K562 (cell line): Measurements from ENCODE around the gene PICK1. TPM values are rescaled to one million over a fixed set of nuclear protein-coding genes. Genes with fewer than 3 reads are reported as not detected.

ENCODE experiments used
- AFF4 ChIP-seq: sonication (generic); formaldehyde crosslinking; IDR thresholded peaks from 2 replicates; pipeline ENCODE4 v1.8.0; 2023; ENCODE audit warnings: mild to moderate bottlenecking, missing genetic modification reagents
- CTCF ChIP-seq, 3 experiments: IDR thresholded peaks in 2 of 3; conservative IDR thresholded peaks in 1 of 3; 2 replicates each; pipeline ENCODE4 v1.5.1; 2011 to 2012; ENCODE audit warnings: low read length in 3 of 3, mild to moderate bottlenecking in 3 of 3, control low read depth in 2 of 3, improper control_type of control experiment in 1 of 3, inconsistent platforms in 1 of 3, low read depth in 1 of 3, mixed read lengths in 1 of 3, moderate library complexity in 1 of 3; ENCODE audit not compliant: insufficient read depth in 2 of 3
- GMEB1 ChIP-seq: fragments of 250-450 bp; sonication (Bioruptor Pico); IDR thresholded peaks from 2 replicates; pipeline ENCODE4 v1.4.0; 2020; ENCODE audit warnings: mild to moderate bottlenecking
- GTF2B ChIP-seq: IDR thresholded peaks from 2 replicates; pipeline ENCODE4 v1.6.1; 2011; ENCODE audit not compliant: insufficient read length; ENCODE audit errors: extremely low read depth
- HEY1 ChIP-seq: fragments of 250-450 bp; sonication (Bioruptor Pico); IDR thresholded peaks from 2 replicates; pipeline ENCODE4 v1.5.0; 2020; ENCODE audit warnings: mild to moderate bottlenecking, moderate library complexity, borderline replicate concordance
- KDM1A ChIP-seq, 2 experiments: fragments of 450-650 bp; IDR thresholded peaks; 2 replicates each; pipeline ENCODE4 v1.6.1; 2016; ENCODE audit warnings: mild to moderate bottlenecking in 2 of 2
- NR1H2 ChIP-seq: sonication (generic); formaldehyde crosslinking; IDR thresholded peaks from 2 replicates; pipeline ENCODE4 v1.4.0; 2020; ENCODE audit warnings: mild to moderate bottlenecking, missing genetic modification reagents
- RUNX1 ChIP-seq: sonication (generic); IDR thresholded peaks from 2 replicates; pipeline ENCODE4 v1.6.1; 2016; ENCODE audit warnings: antibody characterized with exemption, low read depth
- SIN3A ChIP-seq, 2 experiments: fragments of 150-350 bp in 1 of 2; IDR thresholded peaks; 2 replicates each; pipeline ENCODE4 v1.6.1; 2011 to 2016; ENCODE audit warnings: borderline replicate concordance in 2 of 2, low read depth in 2 of 2, low read length in 2 of 2, mild to moderate bottlenecking in 2 of 2, moderate library complexity in 2 of 2; ENCODE audit not compliant: control insufficient read depth in 1 of 2
- SMC3 ChIP-seq: conservative IDR thresholded peaks from 2 replicates; pipeline ENCODE4 v1.6.1; 2011; ENCODE audit warnings: low read depth, low read length, improper control_type of control experiment; ENCODE audit not compliant: insufficient read depth
- XRCC5 ChIP-seq: fragments of 200-400 bp; formaldehyde crosslinking; IDR thresholded peaks from 2 replicates; pipeline ENCODE4 v1.6.1; 2017; ENCODE audit warnings: low read depth, mild to moderate bottlenecking, low read length
- ZBTB26 ChIP-seq: fragments of 450-650 bp; formaldehyde crosslinking; IDR thresholded peaks from 2 replicates; pipeline ENCODE4 v1.4.0; 2022; ENCODE audit warnings: missing genetic modification characterization
- ZBTB7A ChIP-seq: IDR thresholded peaks from 2 replicates; pipeline ENCODE4 v1.6.1; 2011; ENCODE audit warnings: low read depth, mild to moderate bottlenecking, low read length, moderate library complexity, borderline replicate concordance; ENCODE audit not compliant: control insufficient read depth
- ZBTB9 ChIP-seq: fragments of 450-650 bp; formaldehyde crosslinking; IDR thresholded peaks from 2 replicates; pipeline ENCODE4 v1.4.0; 2020; ENCODE audit warnings: mild to moderate bottlenecking, moderate library complexity
- polyA plus RNA-seq, 8 experiments: library from polyadenylated mRNA; depleted of rRNA in 4 of 8; stranded (reverse) in 5 of 8; unstranded in 3 of 8; fragments of >200 nt; fragmentation: Nextera tagmentation in 2 of 8; fragmentation: Illumina TruSeq in 1 of 8; extraction: Ambion mirVana in 2 of 8; extraction: Trizol in 1 of 8; gene quantifications; 2 replicates each; pipeline versions ENCODE4 v1.2.1 to v1.2.3, GENCODE V29; 2011 to 2014; ENCODE audit warnings: inconsistent platforms in 1 of 8, missing spikeins in 1 of 8
- total RNA-seq, 7 experiments: library from RNA; depleted of rRNA in 6 of 7; stranded (reverse); fragments of >200 nt in 6 of 7; fragmentation: Illumina TruSeq in 2 of 7; extraction: Trizol in 2 of 7; gene quantifications; 2 replicates each; pipeline versions ENCODE4 v1.2.1 to v1.2.3, GENCODE V29; 2011 to 2021; ENCODE audit warnings: low replicate concordance in 1 of 7

Gene PICK1
- total and polyA plus RNA-seq, 9 of the 15 experiments (the other 6 are each of a cell fraction or from before 2014, with no cell fraction given), result 0.06 to 11.0 (median 7.9) TPM; not detected in 1

GRCh38 chr22:38069372-38070249, 12.4 kb downstream of the PICK1 start (continued):
- peak; percentile 60 to 68 (median 66); a peak in 5 of 6 replicates for TF ChIP-seq CTCF (IDR thresholded peaks at IDR 0.05 in 2 of 3, conservative IDR thresholded peaks at IDR 0.05 in 1 of 3; ENCODE audit: insufficient read depth in 2 of 3, low read depth in 1 of 3, low read length in 3 of 3)
- peak; percentile 23; the same call in 1 of the 2 replicates for TF ChIP-seq ZBTB7A
- no peak for TF ChIP-seq GMEB1 (CRISPR knock-in tag)
- TF ChIP-seq GTF2B, result no peak
- no peak for TF ChIP-seq SIN3A (IDR thresholded peaks at IDR 0.05; ENCODE audit: borderline replicate concordance in 2 of 2, control insufficient read depth in 1 of 2, low read depth in 2 of 2, low read length in 2 of 2)
- peak; percentile 40 for TF ChIP-seq SMC3
- no peak for TF ChIP-seq ZBTB9 (CRISPR knock-in tag)
- no peak for TF ChIP-seq NR1H2
- no peak for TF ChIP-seq ZBTB26
- TF ChIP-seq XRCC5, result no peak
- TF ChIP-seq RUNX1, result no peak
- TF ChIP-seq AFF4 (CRISPR knock-in tag), result no peak
- no peak for TF ChIP-seq HEY1 (CRISPR knock-in tag)
- TF ChIP-seq KDM1A (IDR thresholded peaks at IDR 0.05), result peak in 1 of 2 experiments; percentile 84; a peak in 2 of 4 replicates
